ENCODE data around the gene UXS1. TPM values are rescaled to one million over a fixed set of nuclear protein-coding genes. Genes with fewer than 3 reads are reported as not detected.
A peak's percentile ranks its signal among the peaks of the same experiment; 100 is the strongest.
"Not testable (repeated sequence)": the region's sequence is repeated elsewhere in the genome, so short reads cannot be mapped to it uniquely, and the experiment has no call there.

Gene UXS1
- total RNA-seq, 2 experiments from 2014 or later = 95.3 to 100 TPM

DNA sequence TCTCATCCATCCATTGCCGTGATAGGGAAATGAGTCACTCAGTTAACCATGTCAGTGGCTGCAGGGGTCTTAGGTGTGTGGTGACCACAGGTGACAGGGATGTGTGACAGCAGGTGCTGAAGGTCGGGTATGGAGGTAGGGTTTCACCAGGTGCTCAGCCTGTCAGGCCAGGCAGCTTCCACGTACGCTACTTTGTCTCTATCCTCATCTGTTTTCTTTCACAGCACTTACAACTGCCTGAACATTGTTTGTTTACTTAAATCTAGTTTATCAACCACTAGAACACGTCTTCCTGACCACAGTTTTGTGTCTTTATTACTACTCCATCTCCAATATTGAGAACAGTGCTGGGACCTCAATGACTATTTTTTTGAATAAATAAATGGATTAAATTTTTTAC is 11.4 kb upstream of the UXS1 start:
- ATAC-seq = no peak
- ChIA-PET CTCF (no interaction called here), POLR2A (no interaction called here)
- Mint-ChIP-seq H3K27me3 (ENCODE audit: low read depth) (peaks cover 3% of the 10 kb centered on the region), H3K4me3 (no peak overlapping the region), H3K4me1 (ENCODE audit: low read depth) (peaks cover 10% of the 10 kb centered on the region), H3K27ac (no peak overlapping the region), H3K36me3 (ENCODE audit: low read depth) (peaks cover 4% of the 10 kb centered on the region), H3K9me3 (ENCODE audit: insufficient read depth) (peaks cover 13% of the 10 kb centered on the region)
- no peak for DNase-seq

DNA sequence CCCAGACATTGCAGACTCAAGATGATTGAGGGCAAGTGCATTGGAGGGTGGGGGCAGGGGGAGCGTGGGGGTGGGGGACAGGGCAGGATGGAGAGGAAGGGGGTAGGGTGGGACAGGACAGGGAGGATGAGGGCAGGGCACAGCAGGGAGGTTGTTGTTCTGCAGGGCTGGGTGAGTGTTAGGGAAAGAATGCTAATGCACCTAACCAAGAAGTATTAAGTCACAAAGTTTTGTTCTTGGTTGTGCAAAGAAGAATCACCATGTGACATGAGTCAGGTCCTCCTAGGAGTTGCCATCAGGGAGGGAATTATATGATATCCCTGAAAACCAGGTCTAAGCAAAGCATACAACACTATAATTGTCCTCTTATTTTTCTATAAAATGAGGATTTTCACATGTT is 10.4 kb upstream of the UXS1 start:
- H3K27ac Mint-ChIP-seq; POLR2A ChIA-PET; ATAC-seq; DNase-seq; H3K36me3 Mint-ChIP-seq (ENCODE audit: low read depth); H3K27me3 Mint-ChIP-seq (ENCODE audit: low read depth); CTCF ChIA-PET; H3K4me3 Mint-ChIP-seq: not testable (repeated sequence)
- Mint-ChIP-seq H3K4me1 (ENCODE audit: low read depth) (peaks cover 10% of the 10 kb centered on the region), H3K9me3 (ENCODE audit: insufficient read depth) (peaks cover 13% of the 10 kb centered on the region)

DNA sequence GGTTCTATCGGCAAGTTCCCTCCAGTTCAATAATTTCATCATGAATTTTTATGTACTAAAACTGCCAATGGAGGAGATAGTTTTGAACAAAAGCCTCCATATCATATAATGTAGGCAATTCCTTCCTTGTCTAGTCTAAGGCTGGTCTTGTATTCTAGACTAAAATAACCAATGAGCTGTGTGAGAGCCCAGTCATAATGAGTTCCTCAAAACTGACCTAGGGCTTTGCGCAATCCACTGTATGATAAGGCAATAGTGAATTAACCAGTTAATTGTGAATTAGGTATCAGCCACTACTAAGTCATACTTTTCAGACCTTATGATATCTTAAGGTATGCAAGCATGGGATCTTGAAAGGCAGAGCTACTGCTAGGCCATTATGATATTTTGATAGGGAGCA is 7.6 kb upstream of the UXS1 start:
- POLR2A ChIA-PET = no interaction called here
- Mint-ChIP-seq H3K4me1 (ENCODE audit: low read depth) (peaks cover 10% of the 10 kb centered on the region), H3K9me3 (ENCODE audit: insufficient read depth) (peaks cover 2% of the 10 kb centered on the region), H3K27me3 (ENCODE audit: low read depth) (peaks cover 6% of the 10 kb centered on the region), H3K27ac (no peak overlapping the region), H3K4me3 (no peak overlapping the region), H3K36me3 (ENCODE audit: low read depth) (peaks cover 2% of the 10 kb centered on the region)
- CTCF ChIA-PET = no interaction called here
- DNase-seq (no peak), ATAC-seq (no peak)

DNA sequence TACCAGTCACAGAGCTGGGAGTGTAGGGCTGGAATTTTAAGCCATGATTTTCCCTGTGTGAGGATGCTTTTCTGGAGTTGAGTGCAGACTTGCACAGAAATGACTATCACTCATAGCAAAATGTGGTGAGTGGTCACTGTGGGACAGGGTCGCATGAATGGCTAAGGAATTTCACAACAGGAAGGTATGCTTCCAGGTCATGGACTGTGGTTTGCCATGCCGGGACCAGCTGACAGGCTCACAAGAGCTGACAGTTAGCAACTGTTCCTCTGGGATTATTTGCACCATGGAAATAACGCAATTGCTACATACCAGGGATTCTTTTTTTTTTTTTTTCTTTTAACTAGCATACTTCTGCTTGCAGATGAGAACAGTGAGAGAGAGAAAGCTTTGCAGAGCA is 3.8 kb upstream of the UXS1 start:
- peaks cover 2% of the 10 kb centered on the region for H3K27me3 Mint-ChIP-seq (ENCODE audit: low read depth)
- no peak for ATAC-seq
- no peak for DNase-seq
- CTCF ChIA-PET = no interaction called here
- H3K4me3 Mint-ChIP-seq = no peak overlapping the region
- no peaks in the 10 kb centered on the region for H3K9me3 Mint-ChIP-seq (ENCODE audit: insufficient read depth)
- peaks cover 10% of the 10 kb centered on the region for H3K4me1 Mint-ChIP-seq (ENCODE audit: low read depth)
- H3K27ac Mint-ChIP-seq = no peak overlapping the region
- H3K36me3 Mint-ChIP-seq (ENCODE audit: low read depth) = peaks cover 2% of the 10 kb centered on the region
- POLR2A ChIA-PET = interaction anchor here (1.1 kb wide), 1 partner anchor 61 kb away, joined by 3 read pairs; no protein-coding TSS in a partner anchor

DNA sequence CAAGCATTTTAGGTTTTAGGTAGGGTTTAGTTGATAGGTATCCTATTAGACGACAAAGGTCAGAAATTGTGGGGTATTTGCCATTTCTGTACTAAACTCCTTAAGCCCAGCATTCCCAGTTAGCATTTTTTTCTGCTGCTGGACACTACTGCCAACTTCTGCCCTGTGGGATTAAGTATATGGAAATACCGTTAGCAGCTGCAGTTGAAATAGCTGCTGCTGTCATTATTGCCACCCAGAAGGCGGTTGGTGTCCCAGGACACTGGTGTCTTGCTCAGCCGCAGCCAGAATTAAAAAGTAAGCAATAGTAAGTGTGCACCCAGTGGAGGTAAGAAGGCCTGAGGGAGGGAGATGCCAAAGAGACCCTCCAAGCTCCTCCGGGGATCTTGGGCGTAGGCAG is 1.9 kb upstream of the UXS1 start:
- ChIA-PET CTCF (interaction anchor here (1.0 to 1.7 kb wide), 2 partner anchors 55 to 91 kb away, joined by 4 to 7 read pairs; no protein-coding TSS in a partner anchor), POLR2A (interaction anchor here (1.6 kb wide), 1 partner anchor 36 kb away, joined by 18 read pairs; no protein-coding TSS in a partner anchor)
- H3K4me1 Mint-ChIP-seq (ENCODE audit: low read depth) = peaks cover 27% of the 10 kb centered on the region
- peaks cover 14% of the 10 kb centered on the region for H3K36me3 Mint-ChIP-seq (ENCODE audit: low read depth)
- H3K4me3 Mint-ChIP-seq = no peak overlapping the region
- no peak overlapping the region for H3K27ac Mint-ChIP-seq
- H3K27me3 Mint-ChIP-seq (ENCODE audit: low read depth) = peaks cover 2% of the 10 kb centered on the region
- no peak for ATAC-seq
- H3K9me3 Mint-ChIP-seq (ENCODE audit: insufficient read depth) = no peaks in the 10 kb centered on the region
- no peak for DNase-seq

DNA sequence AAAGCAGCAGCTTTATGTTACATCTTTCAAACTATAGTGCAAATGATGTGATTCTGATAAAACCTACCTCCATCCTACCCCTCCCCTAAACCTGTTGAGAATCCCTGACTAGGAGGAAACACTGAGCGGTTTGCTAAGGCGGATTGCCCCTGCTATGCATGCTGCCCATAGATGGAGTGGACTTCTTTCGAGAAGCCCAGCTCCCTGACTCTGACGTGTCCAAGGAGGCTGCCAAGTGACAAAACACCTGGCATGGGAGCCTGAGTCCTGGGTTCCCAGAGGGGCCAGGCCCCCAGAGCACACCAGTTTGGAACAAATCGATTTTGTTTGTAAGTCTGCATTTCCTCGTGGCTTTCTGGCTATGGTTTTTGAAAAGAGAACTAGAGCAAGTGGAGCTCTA is 1.4 kb upstream of the UXS1 start:
- H3K36me3 Mint-ChIP-seq (ENCODE audit: low read depth) = peaks cover 14% of the 10 kb centered on the region
- no peak for ATAC-seq
- CTCF ChIA-PET = interaction anchor here (1.0 to 1.7 kb wide), 2 partner anchors 54 to 90 kb away, joined by 4 to 7 read pairs; no protein-coding TSS in a partner anchor
- peak overlapping the region; percentile 88 for H3K4me3 Mint-ChIP-seq
- DNase-seq = no peak
- POLR2A ChIA-PET = interaction anchor here (1.6 kb wide), 1 partner anchor 35 kb away, joined by 18 read pairs; no protein-coding TSS in a partner anchor
- H3K27ac Mint-ChIP-seq = no peak overlapping the region
- peaks cover 2% of the 10 kb centered on the region for H3K27me3 Mint-ChIP-seq (ENCODE audit: low read depth)
- H3K4me1 Mint-ChIP-seq (ENCODE audit: low read depth) = peaks cover 32% of the 10 kb centered on the region
- H3K9me3 Mint-ChIP-seq (ENCODE audit: insufficient read depth) = no peaks in the 10 kb centered on the region

DNA sequence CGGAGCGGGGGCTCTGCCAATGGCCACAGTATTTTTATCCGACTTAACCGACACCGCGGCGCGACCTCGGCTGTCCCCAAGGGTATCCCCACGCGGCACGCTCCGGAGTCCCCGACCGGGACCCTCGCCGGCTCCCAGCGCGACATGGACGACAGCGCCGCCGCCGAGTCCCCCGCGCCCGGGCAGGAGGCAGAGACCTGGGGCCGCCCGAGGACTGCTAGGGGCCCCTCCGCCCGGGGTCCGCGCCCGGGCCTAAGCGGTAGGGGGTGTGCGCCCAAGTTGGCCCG is 468 bp downstream of the UXS1 start:
- ChIA-PET POLR2A (interaction anchor here (0.6 to 3.0 kb wide), 5 partner anchors 34 to 99 kb away, joined by 3 to 62 read pairs (median 6); no protein-coding TSS in a partner anchor), CTCF (interaction anchor here (0.8 to 1.8 kb wide), 7 partner anchors 10 to 389 kb away, joined by 3 to 13 read pairs (median 4); no protein-coding TSS in a partner anchor)
- Mint-ChIP-seq H3K36me3 (ENCODE audit: low read depth) (peaks cover 29% of the 10 kb centered on the region), H3K27ac (peak overlapping the region; percentile 58), H3K4me3 (peak overlapping the region; percentile 75), H3K4me1 (ENCODE audit: low read depth) (peaks cover 49% of the 10 kb centered on the region), H3K27me3 (ENCODE audit: low read depth) (peaks cover 2% of the 10 kb centered on the region), H3K9me3 (ENCODE audit: insufficient read depth) (no peaks in the 10 kb centered on the region)
- ATAC-seq (no peak), DNase-seq (no peak)

DNA sequence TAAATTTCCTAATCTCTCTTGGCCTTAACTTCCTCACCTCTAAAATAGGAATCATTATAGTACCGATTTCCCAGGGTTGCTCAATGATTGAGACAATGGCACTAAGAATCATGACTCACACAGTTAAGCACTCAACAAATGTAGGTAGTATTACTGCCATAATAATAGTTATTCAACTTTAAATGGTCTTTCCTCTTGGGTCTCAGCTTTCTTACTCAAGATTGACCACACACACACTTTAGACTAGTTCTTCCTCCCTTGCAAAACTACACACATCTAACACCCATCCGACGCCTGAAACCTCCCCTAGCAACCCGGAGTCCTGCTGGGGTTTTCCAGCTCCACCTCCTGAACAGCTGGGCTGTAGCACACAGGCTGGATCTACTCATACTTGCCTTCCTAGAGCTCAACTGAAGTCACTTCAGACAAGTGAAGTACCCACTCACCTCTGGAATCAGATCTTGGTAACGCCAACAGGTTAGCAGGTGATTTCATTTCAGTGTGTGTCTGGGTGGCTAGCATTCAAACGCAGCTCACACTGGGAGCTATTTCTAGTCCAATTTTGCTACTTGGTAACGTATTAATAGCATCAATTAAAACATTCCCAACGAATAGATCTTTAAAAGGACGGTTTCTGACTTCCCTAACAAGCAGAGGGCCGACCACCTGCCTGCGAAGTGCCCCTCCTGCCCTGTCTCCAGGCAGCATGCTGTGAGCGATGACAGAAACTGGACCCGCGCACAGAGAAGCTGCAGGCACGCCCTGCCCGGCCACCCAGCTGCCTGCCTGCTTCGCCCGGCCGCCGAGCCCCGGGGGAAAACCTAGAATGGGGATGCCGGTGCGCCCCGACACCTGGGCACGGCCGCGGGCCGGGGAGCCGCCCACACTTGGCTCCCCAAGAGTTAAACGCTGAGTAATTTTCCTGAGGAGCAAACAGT is 1.1 kb downstream of the UXS1 start:
- POLR2A ChIA-PET = interaction anchor here (0.6 to 3.0 kb wide), 9 partner anchors 10 to 99 kb away, joined by 3 to 62 read pairs (median 3); no protein-coding TSS in a partner anchor
- H3K27ac Mint-ChIP-seq = peak overlapping the region; percentile 58
- H3K9me3 Mint-ChIP-seq (ENCODE audit: insufficient read depth) = no peaks in the 10 kb centered on the region
- ATAC-seq (peak; percentile 20), DNase-seq (peak; percentile 57)
- H3K27me3 Mint-ChIP-seq (ENCODE audit: low read depth) = peaks cover 2% of the 10 kb centered on the region
- peak overlapping the region; percentile 75 for H3K4me3 Mint-ChIP-seq
- H3K36me3 Mint-ChIP-seq (ENCODE audit: low read depth) = peaks cover 35% of the 10 kb centered on the region
- H3K4me1 Mint-ChIP-seq (ENCODE audit: low read depth) = peaks cover 55% of the 10 kb centered on the region
- CTCF ChIA-PET = interaction anchor here (0.8 to 1.8 kb wide), 10 partner anchors 9 to 389 kb away, joined by 3 to 13 read pairs (median 4); no protein-coding TSS in a partner anchor

DNA sequence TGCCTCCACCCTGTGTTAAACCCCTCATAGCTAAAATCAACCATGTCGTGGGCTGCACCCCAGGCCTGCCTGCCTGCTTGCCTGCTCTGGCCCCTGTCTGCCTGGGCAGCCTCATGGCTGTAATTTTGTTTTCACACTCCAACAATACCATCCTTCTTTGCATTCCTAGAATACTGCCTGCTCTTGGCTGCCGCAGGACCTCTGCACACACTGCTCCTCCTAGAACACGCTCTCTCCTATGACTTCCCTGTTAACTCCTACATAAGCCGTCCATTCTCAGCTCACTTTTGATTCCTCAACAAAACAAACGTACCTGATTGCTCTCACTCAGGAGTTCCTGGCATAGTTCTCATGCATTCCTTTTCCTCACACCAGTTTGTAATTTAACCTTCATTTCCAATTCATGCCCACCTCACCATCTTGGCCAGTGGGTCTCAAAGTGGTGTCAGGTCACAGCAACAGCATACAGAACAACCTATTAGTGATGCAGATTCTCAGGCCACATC is 2.5 kb downstream of the UXS1 start:
- POLR2A ChIA-PET = interaction anchor here (1.4 to 3.0 kb wide), 2 partner anchors 8 to 32 kb away, joined by 3 to 62 read pairs; no protein-coding TSS in a partner anchor
- CTCF ChIA-PET = interaction anchor here (0.6 kb wide), 1 partner anchor 354 kb away, joined by 3 read pairs; no protein-coding TSS in a partner anchor
- H3K27ac Mint-ChIP-seq = peak overlapping the region; percentile 5
- no peaks in the 10 kb centered on the region for H3K27me3 Mint-ChIP-seq (ENCODE audit: low read depth)
- DNase-seq (no peak), ATAC-seq (no peak)
- H3K9me3 Mint-ChIP-seq (ENCODE audit: insufficient read depth) = no peaks in the 10 kb centered on the region
- peaks cover 63% of the 10 kb centered on the region for H3K4me1 Mint-ChIP-seq (ENCODE audit: low read depth)
- H3K4me3 Mint-ChIP-seq = peak overlapping the region; percentile 75
- H3K36me3 Mint-ChIP-seq (ENCODE audit: low read depth) = peaks cover 39% of the 10 kb centered on the region

DNA sequence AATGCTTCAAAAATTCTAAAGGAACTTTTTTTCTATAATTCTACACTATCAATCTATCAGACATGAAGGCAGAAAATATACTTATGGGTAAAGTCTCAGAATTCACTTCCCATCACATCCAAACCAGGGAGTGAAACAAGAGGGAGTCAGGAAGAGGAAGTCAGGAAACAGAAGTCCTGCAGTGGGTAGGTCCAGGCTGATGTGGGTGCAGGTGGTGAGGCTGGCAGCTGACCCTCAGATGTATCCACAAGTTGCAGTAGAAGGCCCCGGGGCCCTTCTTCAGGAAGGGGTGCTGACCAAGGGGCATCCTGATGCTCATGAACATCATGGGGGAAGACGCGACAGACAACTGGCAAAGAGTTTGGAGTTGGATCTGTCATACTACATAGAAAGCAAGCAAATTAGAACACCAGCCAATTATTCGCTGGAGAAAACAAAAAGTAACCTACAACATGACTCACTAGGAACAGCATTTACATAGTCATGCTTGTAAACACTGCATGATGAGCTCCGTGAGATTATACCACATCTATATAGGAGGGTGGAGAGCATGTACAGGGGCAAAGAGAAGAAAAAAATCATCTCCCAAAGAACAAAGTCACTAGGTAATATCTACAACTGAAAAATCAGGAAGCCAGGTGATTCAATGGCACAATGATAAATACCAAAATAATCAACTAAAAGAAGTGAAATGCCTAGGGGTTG is 4.2 kb downstream of the UXS1 start:
- H3K27ac Mint-ChIP-seq = no peak overlapping the region
- DNase-seq (no peak), ATAC-seq (no peak)
- peaks cover 50% of the 10 kb centered on the region for H3K36me3 Mint-ChIP-seq (ENCODE audit: low read depth)
- H3K4me1 Mint-ChIP-seq (ENCODE audit: low read depth) = peaks cover 67% of the 10 kb centered on the region
- no peaks in the 10 kb centered on the region for H3K27me3 Mint-ChIP-seq (ENCODE audit: low read depth)
- POLR2A ChIA-PET = no interaction called here
- CTCF ChIA-PET = no interaction called here
- H3K4me3 Mint-ChIP-seq = no peak overlapping the region
- no peaks in the 10 kb centered on the region for H3K9me3 Mint-ChIP-seq (ENCODE audit: insufficient read depth)

DNA sequence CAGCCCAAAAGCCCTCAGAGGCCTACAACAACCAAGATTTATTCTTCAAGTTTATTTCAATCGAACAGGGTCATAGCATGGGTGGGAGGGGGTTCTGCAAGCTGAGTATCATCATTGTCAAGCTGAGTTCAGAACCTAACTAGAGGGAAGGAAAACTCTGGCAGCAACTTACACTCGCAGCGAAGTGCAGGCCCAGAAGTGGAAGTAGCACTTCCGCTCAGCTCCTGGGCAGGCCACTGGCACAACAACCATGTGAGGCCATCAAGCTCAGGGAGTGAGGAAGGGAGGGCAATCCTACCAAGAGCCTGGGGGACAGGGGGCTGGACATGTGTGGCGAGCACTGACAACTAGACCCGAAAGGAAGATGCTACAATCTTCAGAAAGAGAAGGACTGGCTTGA is 4.8 kb downstream of the UXS1 start:
- no peak overlapping the region for H3K4me3 Mint-ChIP-seq
- peaks cover 54% of the 10 kb centered on the region for H3K36me3 Mint-ChIP-seq (ENCODE audit: low read depth)
- no peaks in the 10 kb centered on the region for H3K27me3 Mint-ChIP-seq (ENCODE audit: low read depth)
- ChIA-PET CTCF (no interaction called here), POLR2A (no interaction called here)
- H3K27ac Mint-ChIP-seq = peak overlapping the region; percentile 35
- H3K4me1 Mint-ChIP-seq (ENCODE audit: low read depth) = peaks cover 72% of the 10 kb centered on the region
- DNase-seq (no peak), ATAC-seq (no peak)
- no peaks in the 10 kb centered on the region for H3K9me3 Mint-ChIP-seq (ENCODE audit: insufficient read depth)

All from activated CD8-positive, alpha-beta T cell treated with anti-CD3 and anti-CD28 coated beads, Interleukin-2, amount 10 ng/mL, durations not matched to agents 7 days and 5 days (primary cell).